GM12864 (cell line): ENCODE data around the gene ABHD2.

Source experiments
- DNase-seq: peaks from one replicate; pipeline ENCODE4 v3.0.0-alpha.2; 2011; ENCODE audit warnings: low read depth
- H3K4me3 ChIP-seq: 2 replicates; pipeline ENCODE4 v1.5.1; 2011; ENCODE audit warnings: mild to moderate bottlenecking, low read depth, low read length, control low read depth
- TF ChIP-seq, protein P1 (sequence below): IDR thresholded peaks from 2 replicates; pipeline ENCODE4 v1.5.1; 2011; ENCODE audit warnings: low read depth, mild to moderate bottlenecking, moderate library complexity, low read length, control low read depth, inconsistent platforms; ENCODE audit errors: missing control alignments

Gene ABHD2

DNA sequence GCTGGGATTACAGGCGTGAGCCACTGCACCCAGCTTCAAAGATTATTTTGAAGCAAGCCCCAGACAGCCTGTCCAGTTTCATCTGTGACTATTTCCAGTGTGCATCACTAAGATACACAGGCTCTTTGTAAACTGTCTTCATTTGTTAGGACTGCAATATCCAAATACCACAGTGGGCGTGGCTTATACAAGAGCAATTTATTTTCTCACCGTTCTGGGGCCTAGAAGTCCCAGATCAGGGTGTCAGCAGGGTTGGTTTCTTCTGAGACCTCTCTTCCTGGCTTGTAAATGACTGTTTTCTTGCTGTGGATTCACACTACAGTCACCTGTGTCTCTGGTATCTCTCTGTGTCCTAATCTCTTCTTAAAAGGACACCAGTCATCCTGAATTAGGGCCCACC lies 73.4 kb downstream of the ABHD2 start:
- no peak for DNase-seq
- no peak overlapping the region for H3K4me3 ChIP-seq
- TF ChIP-seq, protein P1, sequence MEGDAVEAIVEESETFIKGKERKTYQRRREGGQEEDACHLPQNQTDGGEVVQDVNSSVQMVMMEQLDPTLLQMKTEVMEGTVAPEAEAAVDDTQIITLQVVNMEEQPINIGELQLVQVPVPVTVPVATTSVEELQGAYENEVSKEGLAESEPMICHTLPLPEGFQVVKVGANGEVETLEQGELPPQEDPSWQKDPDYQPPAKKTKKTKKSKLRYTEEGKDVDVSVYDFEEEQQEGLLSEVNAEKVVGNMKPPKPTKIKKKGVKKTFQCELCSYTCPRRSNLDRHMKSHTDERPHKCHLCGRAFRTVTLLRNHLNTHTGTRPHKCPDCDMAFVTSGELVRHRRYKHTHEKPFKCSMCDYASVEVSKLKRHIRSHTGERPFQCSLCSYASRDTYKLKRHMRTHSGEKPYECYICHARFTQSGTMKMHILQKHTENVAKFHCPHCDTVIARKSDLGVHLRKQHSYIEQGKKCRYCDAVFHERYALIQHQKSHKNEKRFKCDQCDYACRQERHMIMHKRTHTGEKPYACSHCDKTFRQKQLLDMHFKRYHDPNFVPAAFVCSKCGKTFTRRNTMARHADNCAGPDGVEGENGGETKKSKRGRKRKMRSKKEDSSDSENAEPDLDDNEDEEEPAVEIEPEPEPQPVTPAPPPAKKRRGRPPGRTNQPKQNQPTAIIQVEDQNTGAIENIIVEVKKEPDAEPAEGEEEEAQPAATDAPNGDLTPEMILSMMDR: no peak

DNA sequence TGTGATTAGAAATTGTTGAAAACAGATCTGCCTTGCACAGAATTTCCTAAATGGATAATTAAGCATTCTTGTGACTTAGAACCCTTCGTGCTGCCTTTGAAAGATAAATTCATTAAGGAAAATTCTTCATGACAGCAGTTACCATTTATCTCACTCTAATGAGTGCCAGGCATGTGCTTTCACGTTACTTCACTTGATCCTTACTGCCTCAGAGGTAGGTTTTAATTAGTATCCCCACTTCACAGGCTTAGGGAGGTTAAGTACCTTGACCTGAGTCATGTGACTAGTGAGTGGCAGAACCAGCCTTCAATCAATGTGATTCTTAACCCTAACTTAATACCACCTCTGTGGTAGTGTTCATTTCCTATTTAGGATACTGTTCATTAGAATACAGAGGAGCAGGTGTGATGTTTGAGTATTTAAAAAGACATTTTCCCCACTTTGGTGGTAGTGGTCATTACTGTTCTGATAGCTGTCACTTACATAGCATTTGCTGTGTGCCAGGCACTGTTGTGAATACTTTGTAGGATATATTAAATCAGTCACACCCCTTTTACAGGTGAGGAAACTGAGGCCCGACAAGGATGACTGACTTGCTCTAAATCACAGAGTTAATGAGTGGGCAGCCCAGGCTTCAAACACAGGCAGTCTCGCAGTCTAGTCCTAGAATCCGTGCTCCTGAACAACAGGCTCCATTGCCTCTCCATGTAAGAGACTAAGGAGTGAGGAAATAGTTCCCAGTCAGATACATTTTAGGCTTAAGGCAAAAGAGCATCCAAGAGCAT lies 75.2 kb downstream of the ABHD2 start:
- no peak overlapping the region for H3K4me3 ChIP-seq
- DNase-seq: no peak
- TF ChIP-seq, protein P1: no peak

DNA sequence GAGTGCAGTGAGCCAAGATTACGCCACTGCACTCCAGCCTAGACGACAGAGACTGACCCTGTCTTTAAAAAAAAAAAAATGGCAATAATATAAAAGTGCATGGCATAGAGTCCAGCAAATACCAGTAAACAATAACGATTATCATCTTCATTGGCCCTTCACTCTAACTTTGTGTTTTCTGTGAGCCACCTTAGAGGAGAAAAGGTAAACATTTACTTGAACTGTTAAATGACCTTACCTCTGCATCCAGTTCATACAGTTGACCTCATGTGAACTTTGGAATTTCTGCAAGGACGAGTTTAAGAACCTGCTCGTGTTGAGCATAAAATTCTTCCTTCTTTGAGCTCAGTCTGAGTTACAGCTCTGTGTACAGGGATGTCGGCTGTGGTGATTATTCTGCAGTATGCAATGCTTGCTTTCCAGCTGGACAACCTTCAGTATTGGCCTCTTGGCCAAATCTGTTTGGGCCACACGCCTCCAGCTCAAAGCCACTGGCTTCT lies 76.5 kb downstream of the ABHD2 start:
- no peak overlapping the region for H3K4me3 ChIP-seq
- no peak for DNase-seq
- TF ChIP-seq, protein P1: no peak

GRCh38 chr15:89165677-89166076 lies 77.4 kb downstream of the ABHD2 start:
- no peak overlapping the region for H3K4me3 ChIP-seq
- no peak for DNase-seq
- TF ChIP-seq, protein P1: no peak

DNA sequence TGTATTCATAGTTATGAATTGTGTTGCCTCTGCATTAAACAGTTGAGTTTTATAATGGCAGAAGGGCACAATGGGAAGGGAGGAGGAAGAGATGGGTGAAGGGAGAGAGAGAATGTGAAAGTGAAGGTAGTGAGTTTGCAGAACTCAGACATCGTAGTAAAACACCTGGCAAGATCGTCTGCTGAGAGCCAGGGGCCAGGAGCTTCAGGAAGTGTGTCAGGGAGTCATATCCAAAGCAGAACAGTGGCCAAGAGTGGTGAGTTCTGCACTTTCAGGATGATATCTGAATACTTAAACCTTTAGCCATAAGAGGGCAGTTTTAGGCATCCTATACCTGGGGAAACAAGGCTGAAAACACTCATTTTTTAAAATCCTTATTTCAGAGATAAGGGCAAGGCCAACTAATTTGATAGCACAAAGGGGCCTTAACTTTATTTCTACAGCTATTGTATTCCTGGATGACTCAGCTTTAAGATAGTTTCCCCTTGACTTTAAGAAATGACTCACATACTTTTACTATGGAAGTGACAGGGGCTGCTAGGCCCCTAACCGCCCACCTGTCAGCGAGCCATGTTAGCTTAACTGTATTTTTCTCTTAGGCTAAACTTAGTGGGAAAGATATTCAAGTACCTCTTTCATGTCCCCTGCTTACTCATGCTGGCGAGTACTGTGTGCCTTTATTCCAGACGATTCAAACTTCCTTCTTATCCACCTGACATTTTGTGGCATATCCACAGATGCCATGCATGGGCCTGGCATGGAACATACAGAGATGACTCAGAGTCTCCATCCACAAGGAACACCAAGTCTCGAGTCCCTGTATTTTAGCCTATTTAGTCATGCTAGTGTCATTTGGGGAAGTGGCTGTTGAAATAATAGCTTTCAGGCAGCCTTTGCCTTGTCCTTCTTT lies 79.3 kb downstream of the ABHD2 start:
- TF ChIP-seq, protein P1: no peak
- peak; percentile 47 for DNase-seq
- no peak overlapping the region for H3K4me3 ChIP-seq

- no peak overlapping the region for H3K4me3 ChIP-seq
- TF ChIP-seq, protein P1: no peak
- DNase-seq: no peak
These were observed 80.1 kb downstream of the ABHD2 start for GRCh38 chr15:89168316-89168833.
